ENCODE data around the gene AMHR2. TPM values are rescaled to one million over a fixed set of nuclear protein-coding genes. Genes with fewer than 3 reads are reported as not detected.
A peak's percentile ranks its signal among the peaks of the same experiment; 100 is the strongest.

The AMHR2 gene
- total and polyA plus RNA-seq, 2 of the 4 experiments (the other 2 are of a cell fraction) = not detected

- ChIA-PET POLR2A (ENCODE audit: unreplicated experiment) (no interaction called here), CTCF (no interaction called here)
- dilution Hi-C loops (cut with HindIII; ENCODE audit: low sequenced_read_pairs, unreplicated experiment) (no loop called here), intact Hi-C loops (cut with micrococcal nuclease) (loop anchor here (2.0 to 5.0 kb wide), 2 partner anchors 51 to 70 kb away; partner anchors contain the start of genes SP1 and TARBP2), in situ Hi-C loops (cut with MboI; ENCODE audit: low sequenced_read_pairs) (no loop called here)
- Histone ChIP-seq H3K4me3 (ENCODE audit: insufficient read depth, low read depth, low read length) (no peak overlapping the region), H3K4ac (ENCODE audit: low read depth, low read length) (no peak overlapping the region), H3K23ac (ENCODE audit: low read depth, low read length) (no peak overlapping the region), H3K56ac (ENCODE audit: extremely low read depth, insufficient read depth, low read length) (no peak overlapping the region), H3K9ac (ENCODE audit: low read depth, low read length) (no peak overlapping the region), H2BK20ac (ENCODE audit: low read depth, low read length) (no peak overlapping the region), H2BK5ac (ENCODE audit: low read depth, low read length, poor library complexity, severe bottlenecking) (no peak overlapping the region), H2AK9ac (replicated peaks; ENCODE audit: low read depth, low read length, poor library complexity) (no peak overlapping the region), H3K18ac (ENCODE audit: low read depth, low read length) (no peak overlapping the region), H3K4me2 (ENCODE audit: low read depth, low read length) (no peak overlapping the region), H3K27me3 (ENCODE audit: control insufficient read depth, insufficient read depth, low read length) (no peaks in the 10 kb centered on the region), H3K9me1 (ENCODE audit: insufficient read depth, low read length) (no peaks in the 10 kb centered on the region), H3K27ac (ENCODE audit: insufficient read depth, low read length) (no peak overlapping the region), H4K8ac (ENCODE audit: low read depth in 2 of 2, low read length in 2 of 2) (no peak overlapping the region), H2AK5ac (ENCODE audit: low read depth, low read length) (peak overlapping the region; percentile 35; the same call in 1 of the 2 replicates), H3K36me3 (ENCODE audit: control insufficient read depth, insufficient read depth, low read length) (peaks cover 23% of the 10 kb centered on the region), H3K4me1 (ENCODE audit: control insufficient read depth, insufficient read depth, low read length) (peaks cover 5% of the 10 kb centered on the region), H3K79me1 (ENCODE audit: low read depth in 1 of 2, low read length in 2 of 2) (peaks cover 16 to 37% of the 10 kb centered on the region in 2 experiments), H3K9me3 (ENCODE audit: control insufficient read depth, insufficient read depth, low read length) (no peaks in the 10 kb centered on the region), H2BK120ac (ENCODE audit: low read depth, low read length) (no peak overlapping the region), H4K91ac (ENCODE audit: insufficient read depth, low read depth, low read length) (no peak overlapping the region), H4K20me1 (ENCODE audit: insufficient read depth, low read length) (peaks cover 38% of the 10 kb centered on the region), H4K5ac (ENCODE audit: low read depth, low read length) (no peak overlapping the region), H2AFZ (replicated peaks; ENCODE audit: low read length, poor library complexity) (no peak overlapping the region), H3K14ac (replicated peaks; ENCODE audit: low read depth, low read length) (no peak overlapping the region), H2BK15ac (ENCODE audit: low read depth, low read length) (no peak overlapping the region)
- DNase-seq (no peak), ATAC-seq (ENCODE audit: low read depth) (no peak)
- TF ChIP-seq ELK1 (IDR thresholded peaks at IDR 0.05; ENCODE audit: borderline replicate concordance, low read depth, low read length) (no peak), NFE2L2 (IDR thresholded peaks at IDR 0.05; ENCODE audit: low read depth, low read length) (no peak), CTCF (conservative IDR thresholded peaks at IDR 0.05; ENCODE audit: low read depth, low read length) (no peak), POLR2A (IDR thresholded peaks at IDR 0.05; ENCODE audit: low read depth, low read length) (no peak), CHD1 (IDR thresholded peaks at IDR 0.05; ENCODE audit: low read depth, low read length) (no peak), MAFK (IDR thresholded peaks at IDR 0.05; ENCODE audit: low read depth, low read length) (no peak)
- WGBS, 2 experiments (ENCODE audit: extremely low coverage in 2 of 2, insufficient read length in 1 of 2) = no CpG with 5 or more reads among the region's 7 CpGs
- no TSS peak for BruUV-seq (replicated peaks)
Measured at GRCh38 chr12:53450936-53451335, 27.3 kb downstream of the AMHR2 start.

All from IMR-90 (cell line).